ENCODE data around the gene EVX1. TPM values are rescaled to one million over a fixed set of nuclear protein-coding genes. Genes with fewer than 3 reads are reported as not detected.

EVX1 gene
- total RNA-seq, 1 experiment from 2014 or later: not detected

- Histone ChIP-seq H2BK15ac (ENCODE audit: low read depth, low read length) (no peak overlapping the region), H3T11ph (ENCODE audit: low read length) (no peak overlapping the region), H3K27ac (ENCODE audit: insufficient read length, low read depth, low read length) (no peak overlapping the region), H3K4ac (ENCODE audit: low read depth, low read length) (no peak overlapping the region), H2BK120ac (ENCODE audit: low read depth, low read length, poor library complexity, severe bottlenecking) (no peak overlapping the region), H2BK12ac (ENCODE audit: insufficient read length, low read depth, low read length) (no peak overlapping the region), H4K5ac (ENCODE audit: insufficient read length, low read depth, low read length) (no peak overlapping the region), H3K23me2 (ENCODE audit: insufficient read length, low read depth, low read length, poor library complexity, severe bottlenecking) (peaks cover 10% of the 10 kb centered on the region), H2BK20ac (ENCODE audit: low read depth, low read length, poor library complexity, severe bottlenecking) (no peak overlapping the region), H2BK5ac (ENCODE audit: insufficient read length, low read length) (no peak overlapping the region), H3K9ac (ENCODE audit: extremely low read depth, insufficient read length, low read length) (no peak overlapping the region), H3K27me3 (ENCODE audit: insufficient read depth, low read length) (peaks cover 70% of the 10 kb centered on the region), H3K18ac (ENCODE audit: insufficient read length, low read depth, low read length) (no peak overlapping the region), H4K8ac (replicated peaks; ENCODE audit: insufficient read length, low read depth, low read length) (no peak overlapping the region), H4K91ac (ENCODE audit: insufficient read length, low read depth, low read length) (no peak overlapping the region), H3K79me1 (ENCODE audit: insufficient read depth, low read depth, low read length, poor library complexity, severe bottlenecking) (no peaks in the 10 kb centered on the region), H3K4me2 (ENCODE audit: insufficient read depth, insufficient read length, low read length) (peak overlapping the region; percentile 66), H3K9me3 (ENCODE audit: control insufficient read depth, low read depth, low read length) (no peaks in the 10 kb centered on the region), H3K79me2 (ENCODE audit: insufficient read depth, low read length) (no peaks in the 10 kb centered on the region), H3K56ac (ENCODE audit: insufficient read length, low read depth, low read length) (no peak overlapping the region), H3K4me1 (ENCODE audit: insufficient read depth, low read length) (no peaks in the 10 kb centered on the region), H3K14ac (ENCODE audit: insufficient read depth, low read length) (no peak overlapping the region), H3K23ac (ENCODE audit: insufficient read length, low read depth, low read length) (no peak overlapping the region), H4K20me1 (ENCODE audit: control insufficient read depth, insufficient read depth, insufficient read length) (no peaks in the 10 kb centered on the region), H2AK5ac (ENCODE audit: insufficient read length, low read length) (no peak overlapping the region), H2AFZ (ENCODE audit: low read length) (no peak overlapping the region)
- H3K36me3 Mint-ChIP-seq (ENCODE audit: insufficient read depth in 1 of 3, low read depth in 3 of 3): no peaks in the 10 kb centered on the region
- H3K4me1 Mint-ChIP-seq: peaks cover 18 to 21% of the 10 kb centered on the region in 2 experiments
- peak; percentile 65 for TF ChIP-seq CTCF (conservative IDR thresholded peaks at IDR 0.05)
- H3K4me3 Mint-ChIP-seq: peak overlapping the region; percentile 54 to 75
- H3K9me3 Mint-ChIP-seq: no peaks in the 10 kb centered on the region; a peak in 1 of 5 replicates
- peak; percentile 84 for DNase-seq
- peaks cover 96% of the 10 kb centered on the region for H3K27me3 Mint-ChIP-seq (ENCODE audit: low read depth)
- no CpG with 5 or more reads among the region's 66 CpGs for WGBS (ENCODE audit: extremely low coverage, insufficient read length, low lambda C conversion rate)
- no peak overlapping the region for H3K27ac Mint-ChIP-seq
These were observed 7.0 kb upstream of the EVX1 start for GRCh38 chr7:27235387-27236311.
